GM19438 (cell line): ENCODE results near the gene NUTF2.
"Not testable (repeated sequence)": the region's sequence is repeated elsewhere in the genome, so short reads cannot be mapped to it uniquely, and the experiment has no call there.

Experiments
- ATAC-seq: cut with Tn5 transposase; IDR thresholded peaks from one replicate; pipeline ENCODE4 v1.9.1; 2021; ENCODE audit warnings: low read depth; ENCODE audit not compliant: unreplicated experiment

NUTF2 gene

DNA sequence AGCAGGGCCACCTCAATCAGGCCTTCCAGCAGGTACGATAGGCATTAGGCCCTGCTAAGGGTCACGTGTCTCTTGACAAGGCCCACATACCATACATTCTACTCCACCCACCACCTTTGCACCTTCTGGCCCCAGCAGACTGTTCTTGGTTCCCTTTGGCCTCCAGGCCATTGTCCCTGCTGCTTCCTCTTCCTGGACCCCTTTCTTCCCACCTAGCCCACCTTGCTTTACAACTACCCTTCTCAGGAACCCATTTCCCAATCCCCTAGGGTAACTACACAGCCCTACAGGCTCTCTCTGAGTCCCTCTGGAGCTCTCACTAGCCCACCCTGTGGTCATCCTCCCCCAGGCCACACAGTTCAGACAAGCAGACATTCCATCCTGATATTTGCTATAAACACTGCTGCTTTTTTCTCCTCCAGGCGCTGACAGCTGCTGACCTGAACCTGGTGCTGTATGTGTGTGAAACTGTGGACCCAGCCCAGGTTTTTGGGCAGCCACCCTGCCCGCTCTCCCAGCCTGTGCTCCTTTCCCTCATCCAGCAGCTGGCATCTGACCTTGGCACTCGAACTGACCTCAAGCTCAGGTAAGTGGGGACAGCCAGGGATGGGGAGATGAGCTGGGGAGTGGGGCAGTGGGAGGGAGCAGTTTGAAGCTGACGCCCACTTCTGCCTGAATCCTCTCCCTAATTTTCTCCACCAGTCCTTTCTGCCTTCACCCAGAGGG lies 36.6 kb downstream of the NUTF2 start:
- ATAC-seq = no peak

DNA sequence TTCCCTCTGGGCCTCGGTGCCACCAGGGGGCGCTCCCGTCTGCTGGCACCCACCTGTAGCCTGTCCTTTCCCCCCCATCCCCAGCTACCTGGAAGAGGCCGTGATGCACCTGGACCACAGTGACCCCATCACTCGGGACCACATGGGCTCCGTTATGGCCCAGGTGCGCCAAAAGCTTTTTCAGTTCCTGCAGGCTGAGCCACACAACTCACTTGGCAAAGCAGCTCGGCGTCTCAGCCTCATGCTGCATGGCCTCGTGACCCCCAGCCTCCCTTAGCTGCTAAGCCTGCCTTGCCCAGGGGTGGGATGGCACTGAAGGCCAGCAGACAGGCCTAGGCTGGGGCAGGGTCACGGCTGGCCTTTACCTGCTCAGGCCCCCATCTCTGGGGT lies 37.1 kb downstream of the NUTF2 start:
- no peak for ATAC-seq

DNA sequence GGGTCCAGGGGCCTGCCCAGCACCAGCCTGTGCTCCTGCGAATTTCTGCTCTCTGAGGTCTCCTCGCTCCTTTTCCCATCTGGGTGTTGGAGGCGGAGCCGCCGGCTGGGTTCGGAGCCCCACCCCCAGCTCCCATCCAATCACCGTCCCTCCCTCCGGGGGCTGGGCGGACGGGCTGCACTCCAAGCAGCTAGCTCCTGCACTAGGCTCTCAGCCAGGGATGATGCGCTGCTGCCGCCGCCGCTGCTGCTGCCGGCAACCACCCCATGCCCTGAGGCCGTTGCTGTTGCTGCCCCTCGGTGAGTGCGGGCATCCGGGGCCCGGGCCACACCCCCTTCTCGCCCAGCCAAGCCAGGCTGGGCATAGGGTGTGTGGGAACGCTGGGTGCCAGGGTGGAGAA lies 38.0 kb downstream of the NUTF2 start, which contains the start of gene NRN1L:
NRN1L (plus strand) TSS at position 202 of the 400 bp plus-strand sequence; CDS start at position 221, 19 bp downstream.
- no peak for ATAC-seq

DNA sequence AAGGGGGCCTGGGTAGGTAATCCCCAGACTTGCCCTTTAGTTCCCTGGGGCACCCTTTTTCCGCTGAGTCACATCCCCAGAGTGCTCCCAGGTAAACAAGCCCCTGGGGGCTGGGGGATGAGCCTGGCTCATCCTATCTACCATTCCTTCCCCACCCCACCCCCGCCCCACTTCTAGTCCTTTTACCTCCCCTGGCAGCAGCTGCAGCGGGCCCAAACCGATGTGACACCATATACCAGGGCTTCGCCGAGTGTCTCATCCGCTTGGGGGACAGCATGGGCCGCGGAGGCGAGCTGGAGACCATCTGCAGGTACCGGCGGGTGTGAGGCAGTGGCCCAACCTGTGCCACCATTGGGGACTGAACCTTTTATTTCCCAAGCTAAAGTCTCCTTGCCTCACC lies 38.8 kb downstream of the NUTF2 start:
- ATAC-seq = no peak

DNA sequence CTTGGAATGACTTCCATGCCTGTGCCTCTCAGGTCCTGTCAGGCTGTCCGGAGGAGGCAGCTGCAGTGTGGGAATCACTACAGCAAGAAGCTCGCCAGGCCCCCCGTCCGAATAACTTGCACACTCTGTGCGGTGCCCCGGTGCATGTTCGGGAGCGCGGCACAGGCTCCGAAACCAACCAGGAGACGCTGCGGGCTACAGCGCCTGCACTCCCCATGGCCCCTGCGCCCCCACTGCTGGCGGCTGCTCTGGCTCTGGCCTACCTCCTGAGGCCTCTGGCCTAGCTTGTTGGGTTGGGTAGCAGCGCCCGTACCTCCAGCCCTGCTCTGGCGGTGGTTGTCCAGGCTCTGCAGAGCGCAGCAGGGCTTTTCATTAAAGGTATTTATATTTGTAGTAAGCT lies 39.2 kb downstream of the NUTF2 start:
- ATAC-seq = no peak

DNA sequence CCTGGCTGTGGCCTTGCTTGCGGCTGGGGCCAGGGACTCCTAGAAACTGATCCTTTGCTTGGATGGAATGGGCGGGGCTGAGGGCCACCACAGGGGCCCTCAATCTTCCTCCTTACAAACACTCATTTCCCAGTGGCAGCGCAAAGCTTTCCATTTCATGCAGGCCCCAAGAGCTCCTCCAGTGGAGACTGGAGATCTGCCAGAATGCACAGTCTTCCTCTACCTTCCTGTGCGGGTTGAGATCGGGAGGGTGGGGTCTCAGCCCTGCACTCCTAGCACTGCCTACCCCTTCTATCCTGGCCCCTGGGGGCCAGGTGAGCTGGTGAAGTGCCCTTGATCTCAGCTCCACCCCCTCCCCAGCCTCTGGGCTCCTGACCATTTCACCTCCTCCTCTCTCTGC lies 39.7 kb downstream of the NUTF2 start:
- no peak for ATAC-seq

DNA sequence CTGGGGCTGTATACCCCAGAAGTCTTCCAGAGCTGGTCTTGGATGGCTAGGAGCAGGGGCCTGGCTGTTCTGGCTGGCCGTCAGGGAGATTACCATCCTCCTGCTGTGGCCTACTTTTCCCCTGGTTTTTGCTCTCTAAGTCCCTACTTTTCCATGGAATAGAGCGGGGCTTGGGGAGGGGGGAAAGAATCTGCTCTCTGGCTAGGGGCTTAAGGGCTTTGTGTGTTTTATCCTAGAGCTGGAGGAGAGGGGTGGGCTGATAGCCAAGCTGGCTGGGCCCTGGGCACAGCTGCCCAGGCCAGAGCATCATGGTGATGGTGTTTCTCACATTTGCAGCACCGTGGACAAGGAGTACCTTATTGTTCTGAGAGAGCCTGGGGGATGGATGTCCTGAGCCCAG lies 41.6 kb downstream of the NUTF2 start:
- ATAC-seq = no peak

DNA sequence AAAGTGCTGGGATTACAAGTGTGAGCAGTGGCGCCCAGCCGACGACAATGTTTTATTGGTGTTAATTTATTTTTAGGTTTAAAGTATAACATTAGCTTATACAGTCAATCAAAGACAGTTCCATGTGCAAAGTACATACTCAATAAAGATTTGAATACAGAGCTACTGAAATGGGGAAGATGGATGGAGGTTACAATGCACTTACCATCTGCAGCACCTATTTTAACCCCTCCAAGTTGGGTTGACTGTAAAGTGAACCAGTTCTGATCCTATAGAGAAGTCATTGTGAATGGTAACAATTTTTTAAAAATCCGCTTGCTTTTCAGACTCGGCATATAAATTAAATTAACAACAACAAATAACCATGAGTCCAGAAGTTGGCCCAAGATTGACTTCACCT lies 45.6 kb downstream of the NUTF2 start:
- no peak for ATAC-seq

DNA sequence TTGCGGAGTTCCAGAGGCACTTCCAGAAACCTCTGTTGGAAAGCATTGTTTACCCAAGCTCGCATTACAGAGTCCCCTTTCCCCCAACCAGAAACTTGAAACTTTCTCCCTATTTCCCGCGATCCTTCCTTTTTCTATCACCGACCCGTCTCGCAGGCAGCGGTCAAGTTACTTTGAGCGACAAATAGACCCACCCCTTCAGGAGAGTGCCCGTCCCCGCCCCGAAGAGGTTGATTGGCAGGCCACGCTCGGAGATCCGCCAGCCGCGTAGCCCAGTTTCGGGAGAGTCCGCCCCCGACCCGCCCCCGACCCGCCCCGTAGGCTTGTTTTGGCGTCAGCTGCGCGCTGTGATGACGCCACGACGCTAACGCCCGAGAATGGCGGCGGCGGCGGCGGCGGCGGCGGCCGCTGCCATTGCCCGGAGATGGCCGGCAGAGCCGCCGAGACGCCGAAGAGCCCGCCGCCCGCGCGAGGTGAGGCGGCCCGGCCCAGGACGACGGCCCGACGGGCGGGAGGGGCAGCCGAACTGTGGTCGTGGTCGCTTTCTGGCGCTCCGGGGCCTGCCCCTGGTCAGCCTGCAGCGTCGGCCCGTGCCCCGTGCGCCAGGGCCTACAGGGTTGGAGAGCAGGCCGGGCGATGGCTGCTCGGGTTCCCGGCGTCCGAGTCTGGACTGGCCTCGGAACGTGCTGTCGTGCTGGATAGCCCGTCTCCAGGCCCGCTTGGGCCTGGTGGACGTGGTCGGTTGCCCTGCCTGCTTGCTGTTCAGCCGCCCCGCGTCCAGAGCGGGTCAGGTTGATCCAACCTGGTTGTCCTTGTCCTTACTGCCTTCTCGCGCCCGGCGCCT lies 46.4 kb downstream of the NUTF2 start, which contains the start of gene PSKH1:
PSKH1 (plus strand) TSS at position 356 of the 844 bp plus-strand sequence. CDS start 15,496 bp downstream, outside the sequence.
- peak; percentile 92 for ATAC-seq

DNA sequence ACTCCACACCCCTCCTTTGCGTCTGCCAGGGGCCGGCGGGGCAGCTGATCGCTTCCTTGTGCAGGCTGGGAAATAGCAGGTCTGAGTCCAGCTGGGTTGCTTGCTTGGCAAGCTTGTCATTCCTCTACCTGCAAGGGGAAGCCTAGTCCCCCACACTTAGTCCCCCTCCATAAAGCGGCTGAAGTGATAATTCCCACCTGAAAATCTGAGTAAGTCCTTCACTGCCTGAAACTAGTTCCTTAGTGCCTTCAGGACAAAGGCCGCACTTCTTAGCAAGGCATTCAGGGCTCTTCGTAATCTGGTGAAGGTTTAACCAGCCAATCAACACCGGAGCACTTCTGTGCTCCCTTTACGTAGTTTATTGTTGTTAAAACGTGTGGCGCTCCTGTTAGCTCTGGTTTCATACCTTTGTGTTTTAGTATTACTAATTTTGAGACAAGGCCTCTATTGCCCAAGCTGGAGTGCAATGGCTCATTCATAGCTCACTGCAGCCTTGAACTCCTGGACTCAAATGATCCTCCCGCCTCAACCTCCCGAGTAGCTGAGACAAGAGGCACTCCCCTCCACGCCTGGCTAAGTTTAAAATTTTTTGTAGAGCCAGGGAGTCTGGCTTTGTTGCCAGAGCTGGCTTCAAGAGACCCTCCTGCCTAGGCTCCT lies 47.1 kb downstream of the NUTF2 start:
- ATAC-seq = peak; percentile 8

DNA sequence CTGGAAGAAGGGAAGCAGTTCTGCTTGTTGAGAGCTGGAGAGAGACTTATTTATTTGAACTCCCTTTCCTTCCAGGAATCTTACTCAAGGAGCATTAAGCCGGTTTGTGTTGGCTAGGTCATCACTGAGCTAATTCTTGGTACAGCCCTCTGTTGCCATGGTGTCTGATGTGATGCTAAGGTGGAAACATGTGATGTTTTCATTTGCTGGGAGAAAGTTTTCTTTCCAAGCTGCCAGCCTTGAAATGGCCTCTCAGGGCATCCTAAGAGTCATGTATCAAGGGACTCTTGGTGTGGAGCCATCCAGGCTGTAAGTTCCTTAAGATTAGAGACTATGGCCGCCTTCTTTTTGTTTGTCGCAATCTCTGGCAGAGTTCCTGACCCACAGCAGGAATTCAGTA lies 50.5 kb downstream of the NUTF2 start:
- ATAC-seq = no peak

DNA sequence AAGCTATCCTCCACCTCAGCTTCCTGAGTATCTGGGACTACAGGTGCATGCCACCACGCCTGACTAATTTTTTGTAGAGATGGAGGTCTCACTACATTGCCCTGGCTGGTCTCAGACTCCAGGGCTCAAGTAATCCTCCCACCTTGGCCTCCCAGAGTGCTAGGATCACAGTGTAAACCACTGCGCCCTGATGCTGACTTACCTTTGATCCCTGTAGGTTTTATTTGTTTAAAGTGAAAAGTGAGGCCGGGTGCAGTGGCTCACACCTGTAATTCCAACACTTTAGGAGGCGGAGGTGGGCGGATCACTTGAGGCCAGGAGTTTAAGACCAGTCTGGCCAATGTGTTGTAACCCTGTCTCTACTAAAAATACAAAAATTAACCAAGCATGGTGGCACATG lies 55.0 kb downstream of the NUTF2 start:
- no peak for ATAC-seq

DNA sequence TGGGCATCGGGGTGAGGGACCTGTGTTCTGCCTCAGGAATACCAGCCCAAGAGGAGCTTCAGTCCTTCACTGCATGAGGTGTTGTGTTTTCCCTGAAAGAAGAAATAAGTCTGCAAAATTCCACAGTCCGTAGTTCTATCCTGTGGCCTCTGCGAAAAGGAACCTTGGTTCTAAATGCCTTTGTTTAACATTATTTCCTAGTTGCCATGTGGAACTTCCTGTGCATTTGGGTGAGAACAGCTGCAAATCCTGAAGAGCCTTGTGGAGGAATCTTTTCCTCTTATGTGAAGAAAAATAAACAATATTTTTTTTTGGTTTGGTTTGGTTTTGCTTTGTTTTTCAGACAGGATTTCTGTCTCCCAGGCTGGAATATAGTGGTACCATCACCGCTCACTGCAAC lies 56.1 kb downstream of the NUTF2 start:
- ATAC-seq = no peak

DNA sequence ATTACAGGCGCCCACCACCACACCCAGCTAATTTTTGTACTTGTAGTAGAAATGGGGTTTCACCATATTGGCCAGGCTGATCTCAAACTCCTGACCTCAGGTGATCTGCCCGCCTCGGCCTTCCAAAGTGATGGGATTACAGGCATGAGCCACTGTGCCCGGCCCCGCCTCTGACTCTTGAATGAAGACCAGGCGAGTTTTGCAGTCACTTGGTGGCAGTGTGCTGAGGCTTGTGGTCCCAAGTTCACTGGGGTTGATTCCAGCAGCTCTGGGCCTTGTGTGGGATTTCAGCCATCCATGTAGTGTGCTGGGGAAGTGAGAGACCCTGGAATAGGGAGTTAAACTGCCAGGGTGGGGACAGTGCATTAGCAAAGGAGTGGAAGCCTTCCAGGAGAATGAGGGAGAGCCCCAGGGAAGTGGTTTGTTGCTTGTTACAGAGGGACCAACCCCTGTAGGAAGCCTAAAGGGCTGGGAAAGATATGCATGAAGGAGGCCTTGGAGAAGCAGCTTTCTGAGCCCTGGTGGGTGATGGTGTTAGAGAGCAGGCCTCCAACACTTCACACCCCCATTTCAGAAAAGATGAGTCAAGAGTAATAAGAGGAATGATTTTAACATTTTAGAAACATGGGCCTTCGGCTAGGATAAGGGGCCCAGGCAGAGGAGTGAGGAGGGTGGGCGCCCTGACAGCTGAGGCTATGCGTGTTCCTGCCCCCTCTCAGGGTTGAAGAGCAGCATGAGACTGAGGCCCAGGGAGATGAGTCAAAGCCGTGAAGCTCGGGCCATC lies 60.9 kb downstream of the NUTF2 start:
- no peak for ATAC-seq

DNA sequence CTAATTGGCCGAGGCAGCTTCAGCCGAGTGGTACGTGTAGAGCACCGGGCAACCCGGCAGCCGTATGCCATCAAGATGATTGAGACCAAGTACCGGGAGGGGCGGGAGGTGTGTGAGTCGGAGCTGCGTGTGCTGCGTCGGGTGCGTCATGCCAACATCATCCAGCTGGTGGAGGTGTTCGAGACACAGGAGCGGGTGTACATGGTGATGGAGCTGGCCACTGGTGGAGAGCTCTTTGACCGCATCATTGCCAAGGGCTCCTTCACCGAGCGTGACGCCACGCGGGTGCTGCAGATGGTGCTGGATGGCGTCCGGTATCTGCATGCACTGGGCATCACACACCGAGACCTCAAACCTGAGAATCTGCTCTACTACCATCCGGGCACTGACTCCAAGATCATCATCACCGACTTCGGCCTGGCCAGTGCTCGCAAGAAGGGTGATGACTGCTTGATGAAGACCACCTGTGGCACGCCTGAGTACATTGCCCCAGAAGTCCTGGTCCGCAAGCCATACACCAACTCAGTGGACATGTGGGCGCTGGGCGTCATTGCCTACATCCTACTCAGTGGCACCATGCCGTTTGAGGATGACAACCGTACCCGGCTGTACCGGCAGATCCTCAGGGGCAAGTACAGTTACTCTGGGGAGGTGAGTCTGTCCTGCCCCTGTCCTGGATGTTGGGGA lies 62.5 kb downstream of the NUTF2 start:
- no peak for ATAC-seq

DNA sequence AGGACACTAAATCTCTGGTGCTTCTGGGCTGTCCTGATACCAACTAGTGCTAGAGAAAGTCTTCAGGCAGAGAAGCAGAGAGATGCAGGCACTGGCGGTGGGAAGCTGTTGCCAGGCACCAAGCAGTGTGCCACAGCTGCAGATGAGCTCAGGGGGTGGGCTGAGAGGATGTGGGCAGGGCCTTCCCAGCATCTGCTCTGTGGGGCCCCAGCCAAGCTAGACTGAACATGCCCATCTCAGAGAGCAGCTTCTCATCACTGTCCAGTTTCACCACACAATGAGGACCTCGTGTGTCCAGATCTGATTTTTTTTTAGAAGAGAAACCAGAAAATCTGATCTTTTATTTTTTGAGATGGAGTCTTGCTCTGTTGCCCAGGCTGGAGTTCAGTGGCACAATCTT lies 63.4 kb downstream of the NUTF2 start:
- ATAC-seq = no peak

DNA sequence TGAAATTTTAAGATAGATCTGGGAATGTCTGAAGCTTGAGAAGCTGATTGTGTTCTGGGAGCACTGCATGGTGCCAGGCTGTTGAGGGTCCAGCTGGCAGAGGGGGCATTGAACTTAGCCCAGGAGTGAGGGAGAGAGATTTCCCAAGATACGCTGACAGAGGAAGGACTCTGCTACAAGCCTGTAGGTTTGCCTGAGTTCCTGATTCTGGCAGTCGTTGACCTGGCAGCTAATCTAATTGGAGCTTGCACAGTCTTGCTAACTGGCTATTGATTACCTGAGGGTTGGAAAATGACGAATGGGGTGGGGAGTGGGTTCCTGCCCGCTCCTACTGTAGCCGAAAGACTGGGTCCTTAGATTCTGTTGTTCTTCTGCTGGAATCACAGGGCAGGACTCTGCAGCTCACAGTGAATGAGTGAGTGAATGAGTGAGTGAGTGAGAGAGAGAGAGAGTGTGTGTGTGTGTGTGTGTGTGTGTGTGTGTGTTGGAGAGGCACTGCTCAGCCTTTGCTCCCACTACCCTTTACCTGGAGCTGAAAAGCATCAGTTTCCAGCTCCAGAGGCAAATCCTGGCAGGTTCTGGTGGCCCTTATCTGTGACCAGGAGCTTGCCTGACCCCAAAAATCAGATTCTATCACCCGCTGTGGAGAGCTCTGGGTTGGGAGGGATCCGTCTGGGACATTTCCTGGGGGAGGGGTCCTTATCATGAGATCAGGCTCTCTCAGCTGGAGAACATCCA lies 68.2 kb downstream of the NUTF2 start:
- no peak for ATAC-seq

DNA sequence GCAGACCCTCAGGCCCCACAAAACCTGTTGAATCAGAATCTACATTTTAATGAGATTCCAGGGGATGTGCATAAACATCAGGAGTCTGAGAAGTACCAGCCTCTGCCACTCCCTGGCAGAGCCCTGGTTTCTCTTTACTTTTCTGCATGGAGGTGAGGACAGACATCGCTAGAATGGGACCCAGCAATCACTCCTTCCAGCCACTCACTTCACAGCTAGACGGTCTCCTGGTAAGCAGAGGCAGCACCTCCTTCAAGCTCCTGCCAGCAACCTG lies 68.7 kb downstream of the NUTF2 start:
- not testable (repeated sequence) for ATAC-seq
